ENCODE results near the gene VWA5B2. TPM values are rescaled to one million over a fixed set of nuclear protein-coding genes. Genes with fewer than 3 reads are reported as not detected.
A peak's percentile ranks its signal among the peaks of the same experiment; 100 is the strongest.

VWA5B2 gene
- total and polyA plus RNA-seq, 2 of the 13 experiments (the other 11 are each of a cell fraction or from before 2014, with no cell fraction given): 0.03 to 0.04 TPM

DNA sequence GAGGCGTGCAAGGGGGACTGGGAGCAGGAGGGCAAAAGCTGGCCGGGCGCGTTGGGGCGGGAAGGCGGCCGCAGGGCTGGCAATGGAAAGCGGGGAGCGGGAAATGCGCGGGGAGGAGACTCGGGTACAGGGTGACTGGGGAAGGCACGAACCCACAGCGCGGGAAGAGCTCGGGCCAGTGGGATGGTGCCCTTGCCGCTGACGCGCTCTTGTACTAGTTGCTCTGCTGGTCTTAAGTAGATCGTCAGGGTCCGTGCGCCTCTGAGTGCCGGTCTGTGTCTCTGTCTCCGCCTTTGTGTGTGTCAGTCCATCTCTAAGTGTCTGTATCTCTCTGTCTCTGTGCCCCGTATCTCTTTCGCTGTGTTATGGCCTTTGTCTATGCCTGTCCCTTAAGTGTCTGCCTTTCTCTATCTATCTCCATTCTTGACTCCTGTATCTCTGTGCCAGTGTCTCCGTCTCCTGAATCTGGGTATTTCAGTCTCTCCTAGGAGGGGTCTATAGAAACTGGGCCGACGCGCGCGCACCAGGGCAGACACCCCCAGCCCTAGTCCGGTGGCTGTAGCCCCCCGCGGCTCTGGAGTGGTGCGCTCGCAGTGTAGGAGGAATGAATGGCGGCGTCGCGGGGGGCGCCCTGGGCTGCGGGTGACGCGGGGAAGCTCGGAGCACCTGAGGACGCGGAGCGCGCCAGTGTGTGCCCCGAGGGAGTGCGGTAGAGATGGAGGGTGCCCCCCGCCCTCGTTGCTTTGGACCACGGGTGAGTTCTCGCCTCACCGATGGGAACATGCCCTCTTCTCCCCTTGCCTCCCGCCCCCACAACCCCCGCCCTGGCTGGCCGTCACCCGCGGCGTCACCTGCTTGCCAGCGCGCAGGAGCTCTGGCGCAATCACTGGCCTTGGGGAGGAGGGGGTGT is 32.7 kb downstream of the VWA5B2 start (continued):
- TF ChIP-seq, protein P1, sequence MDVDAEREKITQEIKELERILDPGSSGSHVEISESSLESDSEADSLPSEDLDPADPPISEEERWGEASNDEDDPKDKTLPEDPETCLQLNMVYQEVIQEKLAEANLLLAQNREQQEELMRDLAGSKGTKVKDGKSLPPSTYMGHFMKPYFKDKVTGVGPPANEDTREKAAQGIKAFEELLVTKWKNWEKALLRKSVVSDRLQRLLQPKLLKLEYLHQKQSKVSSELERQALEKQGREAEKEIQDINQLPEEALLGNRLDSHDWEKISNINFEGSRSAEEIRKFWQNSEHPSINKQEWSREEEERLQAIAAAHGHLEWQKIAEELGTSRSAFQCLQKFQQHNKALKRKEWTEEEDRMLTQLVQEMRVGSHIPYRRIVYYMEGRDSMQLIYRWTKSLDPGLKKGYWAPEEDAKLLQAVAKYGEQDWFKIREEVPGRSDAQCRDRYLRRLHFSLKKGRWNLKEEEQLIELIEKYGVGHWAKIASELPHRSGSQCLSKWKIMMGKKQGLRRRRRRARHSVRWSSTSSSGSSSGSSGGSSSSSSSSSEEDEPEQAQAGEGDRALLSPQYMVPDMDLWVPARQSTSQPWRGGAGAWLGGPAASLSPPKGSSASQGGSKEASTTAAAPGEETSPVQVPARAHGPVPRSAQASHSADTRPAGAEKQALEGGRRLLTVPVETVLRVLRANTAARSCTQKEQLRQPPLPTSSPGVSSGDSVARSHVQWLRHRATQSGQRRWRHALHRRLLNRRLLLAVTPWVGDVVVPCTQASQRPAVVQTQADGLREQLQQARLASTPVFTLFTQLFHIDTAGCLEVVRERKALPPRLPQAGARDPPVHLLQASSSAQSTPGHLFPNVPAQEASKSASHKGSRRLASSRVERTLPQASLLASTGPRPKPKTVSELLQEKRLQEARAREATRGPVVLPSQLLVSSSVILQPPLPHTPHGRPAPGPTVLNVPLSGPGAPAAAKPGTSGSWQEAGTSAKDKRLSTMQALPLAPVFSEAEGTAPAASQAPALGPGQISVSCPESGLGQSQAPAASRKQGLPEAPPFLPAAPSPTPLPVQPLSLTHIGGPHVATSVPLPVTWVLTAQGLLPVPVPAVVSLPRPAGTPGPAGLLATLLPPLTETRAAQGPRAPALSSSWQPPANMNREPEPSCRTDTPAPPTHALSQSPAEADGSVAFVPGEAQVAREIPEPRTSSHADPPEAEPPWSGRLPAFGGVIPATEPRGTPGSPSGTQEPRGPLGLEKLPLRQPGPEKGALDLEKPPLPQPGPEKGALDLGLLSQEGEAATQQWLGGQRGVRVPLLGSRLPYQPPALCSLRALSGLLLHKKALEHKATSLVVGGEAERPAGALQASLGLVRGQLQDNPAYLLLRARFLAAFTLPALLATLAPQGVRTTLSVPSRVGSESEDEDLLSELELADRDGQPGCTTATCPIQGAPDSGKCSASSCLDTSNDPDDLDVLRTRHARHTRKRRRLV (CRISPR knock-in tag; IDR thresholded peaks at IDR 0.05): no peak
- TF ChIP-seq EZH2 (conservative IDR thresholded peaks at IDR 0.05; ENCODE audit: low read depth, low read length): peak; percentile 87; the same call in 1 of the 2 replicates
- TF ChIP-seq, protein P2, sequence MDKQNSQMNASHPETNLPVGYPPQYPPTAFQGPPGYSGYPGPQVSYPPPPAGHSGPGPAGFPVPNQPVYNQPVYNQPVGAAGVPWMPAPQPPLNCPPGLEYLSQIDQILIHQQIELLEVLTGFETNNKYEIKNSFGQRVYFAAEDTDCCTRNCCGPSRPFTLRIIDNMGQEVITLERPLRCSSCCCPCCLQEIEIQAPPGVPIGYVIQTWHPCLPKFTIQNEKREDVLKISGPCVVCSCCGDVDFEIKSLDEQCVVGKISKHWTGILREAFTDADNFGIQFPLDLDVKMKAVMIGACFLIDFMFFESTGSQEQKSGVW (CRISPR knock-in tag; IDR thresholded peaks at IDR 0.05; ENCODE audit: borderline replicate concordance): no peak
- TF ChIP-seq, protein P3, sequence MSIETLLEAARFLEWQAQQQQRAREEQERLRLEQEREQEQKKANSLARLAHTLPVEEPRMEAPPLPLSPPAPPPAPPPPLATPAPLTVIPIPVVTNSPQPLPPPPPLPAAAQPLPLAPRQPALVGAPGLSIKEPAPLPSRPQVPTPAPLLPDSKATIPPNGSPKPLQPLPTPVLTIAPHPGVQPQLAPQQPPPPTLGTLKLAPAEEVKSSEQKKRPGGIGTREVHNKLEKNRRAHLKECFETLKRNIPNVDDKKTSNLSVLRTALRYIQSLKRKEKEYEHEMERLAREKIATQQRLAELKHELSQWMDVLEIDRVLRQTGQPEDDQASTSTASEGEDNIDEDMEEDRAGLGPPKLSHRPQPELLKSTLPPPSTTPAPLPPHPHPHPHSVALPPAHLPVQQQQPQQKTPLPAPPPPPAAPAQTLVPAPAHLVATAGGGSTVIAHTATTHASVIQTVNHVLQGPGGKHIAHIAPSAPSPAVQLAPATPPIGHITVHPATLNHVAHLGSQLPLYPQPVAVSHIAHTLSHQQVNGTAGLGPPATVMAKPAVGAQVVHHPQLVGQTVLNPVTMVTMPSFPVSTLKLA (IDR thresholded peaks at IDR 0.05): no peak
- TF ChIP-seq ZNF761 (CRISPR knock-in tag; conservative IDR thresholded peaks at IDR 0.05): no peak
- TF ChIP-seq SATB2 (CRISPR knock-in tag; IDR thresholded peaks at IDR 0.05): no peak
- TF ChIP-seq TSC22D2 (CRISPR knock-in tag; IDR thresholded peaks at IDR 0.05; ENCODE audit: borderline replicate concordance): no peak
- TF ChIP-seq CEBPB (IDR thresholded peaks at IDR 0.05; ENCODE audit: borderline replicate concordance, low read depth, low read length): peak; percentile 70; the same call in 1 of the 2 replicates
- TF ChIP-seq PRMT3 (CRISPR knock-in tag; IDR thresholded peaks at IDR 0.05; ENCODE audit: borderline replicate concordance, low read depth): no peak
- TF ChIP-seq ARNTL (CRISPR knock-in tag; IDR thresholded peaks at IDR 0.05): no peak
- TF ChIP-seq PHF21A (CRISPR knock-in tag; IDR thresholded peaks at IDR 0.05): no peak
- TF ChIP-seq, protein P4, sequence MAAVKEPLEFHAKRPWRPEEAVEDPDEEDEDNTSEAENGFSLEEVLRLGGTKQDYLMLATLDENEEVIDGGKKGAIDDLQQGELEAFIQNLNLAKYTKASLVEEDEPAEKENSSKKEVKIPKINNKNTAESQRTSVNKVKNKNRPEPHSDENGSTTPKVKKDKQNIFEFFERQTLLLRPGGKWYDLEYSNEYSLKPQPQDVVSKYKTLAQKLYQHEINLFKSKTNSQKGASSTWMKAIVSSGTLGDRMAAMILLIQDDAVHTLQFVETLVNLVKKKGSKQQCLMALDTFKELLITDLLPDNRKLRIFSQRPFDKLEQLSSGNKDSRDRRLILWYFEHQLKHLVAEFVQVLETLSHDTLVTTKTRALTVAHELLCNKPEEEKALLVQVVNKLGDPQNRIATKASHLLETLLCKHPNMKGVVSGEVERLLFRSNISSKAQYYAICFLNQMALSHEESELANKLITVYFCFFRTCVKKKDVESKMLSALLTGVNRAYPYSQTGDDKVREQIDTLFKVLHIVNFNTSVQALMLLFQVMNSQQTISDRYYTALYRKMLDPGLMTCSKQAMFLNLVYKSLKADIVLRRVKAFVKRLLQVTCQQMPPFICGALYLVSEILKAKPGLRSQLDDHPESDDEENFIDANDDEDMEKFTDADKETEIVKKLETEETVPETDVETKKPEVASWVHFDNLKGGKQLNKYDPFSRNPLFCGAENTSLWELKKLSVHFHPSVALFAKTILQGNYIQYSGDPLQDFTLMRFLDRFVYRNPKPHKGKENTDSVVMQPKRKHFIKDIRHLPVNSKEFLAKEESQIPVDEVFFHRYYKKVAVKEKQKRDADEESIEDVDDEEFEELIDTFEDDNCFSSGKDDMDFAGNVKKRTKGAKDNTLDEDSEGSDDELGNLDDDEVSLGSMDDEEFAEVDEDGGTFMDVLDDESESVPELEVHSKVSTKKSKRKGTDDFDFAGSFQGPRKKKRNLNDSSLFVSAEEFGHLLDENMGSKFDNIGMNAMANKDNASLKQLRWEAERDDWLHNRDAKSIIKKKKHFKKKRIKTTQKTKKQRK (IDR thresholded peaks at IDR 0.05; ENCODE audit: low read length): no peak
- no peak for TF ChIP-seq MED13 (CRISPR knock-in tag; IDR thresholded peaks at IDR 0.05)
- TF ChIP-seq, protein P5, sequence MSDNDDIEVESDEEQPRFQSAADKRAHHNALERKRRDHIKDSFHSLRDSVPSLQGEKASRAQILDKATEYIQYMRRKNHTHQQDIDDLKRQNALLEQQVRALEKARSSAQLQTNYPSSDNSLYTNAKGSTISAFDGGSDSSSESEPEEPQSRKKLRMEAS (IDR thresholded peaks at IDR 0.05): peak; percentile 16
- TF ChIP-seq GATA4 (IDR thresholded peaks at IDR 0.05; ENCODE audit: borderline replicate concordance, low read depth): no peak
- 0 out of 2 replicates have a peak, but pooled peaks have one; percentile 7 for TF ChIP-seq FOSL2 (CRISPR knock-in tag; IDR thresholded peaks at IDR 0.05)

All from HepG2 (cell line).